ENCODE data around the gene IL1B. TPM values are rescaled to one million over a fixed set of nuclear protein-coding genes. Genes with fewer than 3 reads are reported as not detected.

The IL1B gene
- total RNA-seq, 1 donor = 0.36 TPM

GRCh38 chr2:112849956-112850355, 13.4 kb upstream of the IL1B start:
- Histone ChIP-seq H3K79me2 (ENCODE audit: insufficient read depth, low read length) (no peaks in the 10 kb centered on the region), H3K27me3 (ENCODE audit: insufficient read depth, low read length) (no peaks in the 10 kb centered on the region), H3K27ac (ENCODE audit: low read depth, low read length) (no peak overlapping the region), H3K4me3 (ENCODE audit: insufficient read depth, low read length) (no peak overlapping the region), H3K9me3 (ENCODE audit: low read depth, low read length) (no peaks in the 10 kb centered on the region), H3K36me3 (ENCODE audit: insufficient read depth, low read length) (no peaks in the 10 kb centered on the region), H3K4me1 (ENCODE audit: insufficient read depth, low read length) (no peaks in the 10 kb centered on the region), H4K20me1 (ENCODE audit: insufficient read depth, low read length) (no peaks in the 10 kb centered on the region), H2AFZ (ENCODE audit: low read length) (no peak overlapping the region), H3K4me2 (ENCODE audit: insufficient read depth, low read length) (no peak overlapping the region)
- DNase-seq (ENCODE audit: insufficient read length, low spot score, missing footprints) = no peak
- TF ChIP-seq, protein P1, sequence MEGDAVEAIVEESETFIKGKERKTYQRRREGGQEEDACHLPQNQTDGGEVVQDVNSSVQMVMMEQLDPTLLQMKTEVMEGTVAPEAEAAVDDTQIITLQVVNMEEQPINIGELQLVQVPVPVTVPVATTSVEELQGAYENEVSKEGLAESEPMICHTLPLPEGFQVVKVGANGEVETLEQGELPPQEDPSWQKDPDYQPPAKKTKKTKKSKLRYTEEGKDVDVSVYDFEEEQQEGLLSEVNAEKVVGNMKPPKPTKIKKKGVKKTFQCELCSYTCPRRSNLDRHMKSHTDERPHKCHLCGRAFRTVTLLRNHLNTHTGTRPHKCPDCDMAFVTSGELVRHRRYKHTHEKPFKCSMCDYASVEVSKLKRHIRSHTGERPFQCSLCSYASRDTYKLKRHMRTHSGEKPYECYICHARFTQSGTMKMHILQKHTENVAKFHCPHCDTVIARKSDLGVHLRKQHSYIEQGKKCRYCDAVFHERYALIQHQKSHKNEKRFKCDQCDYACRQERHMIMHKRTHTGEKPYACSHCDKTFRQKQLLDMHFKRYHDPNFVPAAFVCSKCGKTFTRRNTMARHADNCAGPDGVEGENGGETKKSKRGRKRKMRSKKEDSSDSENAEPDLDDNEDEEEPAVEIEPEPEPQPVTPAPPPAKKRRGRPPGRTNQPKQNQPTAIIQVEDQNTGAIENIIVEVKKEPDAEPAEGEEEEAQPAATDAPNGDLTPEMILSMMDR (IDR thresholded peaks at IDR 0.05; ENCODE audit: extremely low read depth, low read depth, low read length) = no peak

GRCh38 chr2:112848833-112849232, 12.3 kb upstream of the IL1B start:
- H4K20me1 ChIP-seq (ENCODE audit: insufficient read depth, low read length) = no peaks in the 10 kb centered on the region
- H3K9me3 ChIP-seq (ENCODE audit: low read depth, low read length) = no peaks in the 10 kb centered on the region
- H2AFZ ChIP-seq (ENCODE audit: low read length) = no peak overlapping the region
- no peaks in the 10 kb centered on the region for H3K27me3 ChIP-seq (ENCODE audit: insufficient read depth, low read length)
- TF ChIP-seq, protein P1 (IDR thresholded peaks at IDR 0.05; ENCODE audit: extremely low read depth, low read depth, low read length) = no peak
- no peaks in the 10 kb centered on the region for H3K4me1 ChIP-seq (ENCODE audit: insufficient read depth, low read length)
- no peaks in the 10 kb centered on the region for H3K79me2 ChIP-seq (ENCODE audit: insufficient read depth, low read length)
- DNase-seq (ENCODE audit: insufficient read length, low spot score, missing footprints) = no peak
- no peak overlapping the region for H3K4me2 ChIP-seq (ENCODE audit: insufficient read depth, low read length)
- H3K27ac ChIP-seq (ENCODE audit: low read depth, low read length) = no peak overlapping the region
- H3K36me3 ChIP-seq (ENCODE audit: insufficient read depth, low read length) = no peaks in the 10 kb centered on the region
- no peak overlapping the region for H3K4me3 ChIP-seq (ENCODE audit: insufficient read depth, low read length)

- Histone ChIP-seq H3K36me3 (ENCODE audit: insufficient read depth, low read length) (no peaks in the 10 kb centered on the region), H3K27me3 (ENCODE audit: insufficient read depth, low read length) (no peaks in the 10 kb centered on the region), H3K4me1 (ENCODE audit: insufficient read depth, low read length) (no peaks in the 10 kb centered on the region), H2AFZ (ENCODE audit: low read length) (no peak overlapping the region), H3K4me3 (ENCODE audit: insufficient read depth, low read length) (no peak overlapping the region), H3K27ac (ENCODE audit: low read depth, low read length) (no peak overlapping the region), H3K4me2 (ENCODE audit: insufficient read depth, low read length) (no peak overlapping the region), H4K20me1 (ENCODE audit: insufficient read depth, low read length) (no peaks in the 10 kb centered on the region), H3K9me3 (ENCODE audit: low read depth, low read length) (no peaks in the 10 kb centered on the region), H3K79me2 (ENCODE audit: insufficient read depth, low read length) (no peaks in the 10 kb centered on the region)
- DNase-seq (ENCODE audit: insufficient read length, low spot score, missing footprints) = peak; percentile 50
- TF ChIP-seq, protein P1 (IDR thresholded peaks at IDR 0.05; ENCODE audit: extremely low read depth, low read depth, low read length) = no peak
Measured at GRCh38 chr2:112846031-112846430, 9.5 kb upstream of the IL1B start.

GRCh38 chr2:112843836-112844235, 7.3 kb upstream of the IL1B start:
- no peak overlapping the region for H3K4me3 ChIP-seq (ENCODE audit: insufficient read depth, low read length)
- H3K4me1 ChIP-seq (ENCODE audit: insufficient read depth, low read length) = peaks cover 4% of the 10 kb centered on the region
- no peak overlapping the region for H3K27ac ChIP-seq (ENCODE audit: low read depth, low read length)
- no peaks in the 10 kb centered on the region for H3K79me2 ChIP-seq (ENCODE audit: insufficient read depth, low read length)
- no peak for DNase-seq (ENCODE audit: insufficient read length, low spot score, missing footprints)
- no peaks in the 10 kb centered on the region for H3K27me3 ChIP-seq (ENCODE audit: insufficient read depth, low read length)
- H3K4me2 ChIP-seq (ENCODE audit: insufficient read depth, low read length) = no peak overlapping the region
- H4K20me1 ChIP-seq (ENCODE audit: insufficient read depth, low read length) = no peaks in the 10 kb centered on the region
- no peaks in the 10 kb centered on the region for H3K9me3 ChIP-seq (ENCODE audit: low read depth, low read length)
- H3K36me3 ChIP-seq (ENCODE audit: insufficient read depth, low read length) = no peaks in the 10 kb centered on the region
- TF ChIP-seq, protein P1 (IDR thresholded peaks at IDR 0.05; ENCODE audit: extremely low read depth, low read depth, low read length) = no peak
- no peak overlapping the region for H2AFZ ChIP-seq (ENCODE audit: low read length)
